Measurements from ENCODE around the gene NAALADL2.

NAALADL2 gene

GRCh38 chr3:175670557-175670956 lies 811.4 kb downstream of the NAALADL2 start:
- no CpG with 5 or more reads among the region's 3 CpGs for WGBS (ENCODE audit: extremely low coverage, insufficient coverage, insufficient read length)
- Histone ChIP-seq H2AK5ac (ENCODE audit: low read length) (no peak overlapping the region), H2BK120ac (ENCODE audit: insufficient read depth, low read length, poor library complexity) (no peak overlapping the region), H3K79me1 (ENCODE audit: low read length) (no peaks in the 10 kb centered on the region), H3K18ac (ENCODE audit: low read length) (no peak overlapping the region), H3K4me1 (ENCODE audit: control insufficient read depth in 1 of 2, insufficient read depth in 2 of 2, low read length in 2 of 2) (no peaks in the 10 kb centered on the region), H4K91ac (ENCODE audit: low read depth, low read length) (no peak overlapping the region), H3K23ac (ENCODE audit: low read length) (no peak overlapping the region), H2BK5ac (ENCODE audit: low read depth, low read length, poor library complexity) (no peak overlapping the region), H2AFZ (ENCODE audit: insufficient read depth, low read length, poor library complexity) (no peak overlapping the region), H4K12ac (ENCODE audit: low read depth, low read length) (no peak overlapping the region), H3K79me2 (ENCODE audit: control insufficient read depth, insufficient read depth, low read length, poor library complexity) (no peaks in the 10 kb centered on the region), H2BK12ac (ENCODE audit: low read length) (no peak overlapping the region), H4K8ac (ENCODE audit: low read depth, low read length) (no peak overlapping the region), H3K9me3 (ENCODE audit: insufficient read depth, low read depth, low read length) (no peaks in the 10 kb centered on the region), H3K9ac (ENCODE audit: low read length) (no peak overlapping the region), H3K4me2 (ENCODE audit: low read length) (no peak overlapping the region), H3K14ac (ENCODE audit: low read length) (no peak overlapping the region), H3K4ac (ENCODE audit: low read depth, low read length) (no peak overlapping the region), H3K4me3 (ENCODE audit: low read depth, low read length) (no peak overlapping the region), H3K27ac (ENCODE audit: low read depth, low read length) (no peak overlapping the region), H3K27me3 (ENCODE audit: insufficient read depth, low read length) (no peaks in the 10 kb centered on the region), H3K36me3 (ENCODE audit: control insufficient read depth in 1 of 2, insufficient read depth in 2 of 2, low read length in 2 of 2) (no peaks in the 10 kb centered on the region)
- DNase-seq: no peak

- H3K4me1 ChIP-seq (ENCODE audit: control insufficient read depth in 1 of 2, insufficient read depth in 2 of 2, low read length in 2 of 2): no peaks in the 10 kb centered on the region
Observed at GRCh38 chr3:175672119-175672689, 813.1 kb downstream of the NAALADL2 start.

GRCh38 chr3:175679568-175679967 lies 820.4 kb downstream of the NAALADL2 start:
- no peak overlapping the region for H3K27ac ChIP-seq (ENCODE audit: low read depth, low read length)
- H3K14ac ChIP-seq (ENCODE audit: low read length): no peak overlapping the region
- H3K27me3 ChIP-seq (ENCODE audit: insufficient read depth, low read length): no peaks in the 10 kb centered on the region
- no peak overlapping the region for H2BK12ac ChIP-seq (ENCODE audit: low read length)
- H4K8ac ChIP-seq (ENCODE audit: low read depth, low read length): no peak overlapping the region
- H4K12ac ChIP-seq (ENCODE audit: low read depth, low read length): no peak overlapping the region
- no peaks in the 10 kb centered on the region for H3K4me1 ChIP-seq (ENCODE audit: control insufficient read depth in 1 of 2, insufficient read depth in 2 of 2, low read length in 2 of 2)
- no peak overlapping the region for H3K4ac ChIP-seq (ENCODE audit: low read depth, low read length)
- no peaks in the 10 kb centered on the region for H3K79me2 ChIP-seq (ENCODE audit: control insufficient read depth, insufficient read depth, low read length, poor library complexity)
- H3K9me3 ChIP-seq (ENCODE audit: insufficient read depth, low read depth, low read length): no peaks in the 10 kb centered on the region
- no peak overlapping the region for H2AFZ ChIP-seq (ENCODE audit: insufficient read depth, low read length, poor library complexity)
- H3K23ac ChIP-seq (ENCODE audit: low read length): no peak overlapping the region
- H2BK120ac ChIP-seq (ENCODE audit: insufficient read depth, low read length, poor library complexity): no peak overlapping the region
- no peak overlapping the region for H4K91ac ChIP-seq (ENCODE audit: low read depth, low read length)
- WGBS (ENCODE audit: extremely low coverage, insufficient coverage, insufficient read length): no CpG with 5 or more reads among the region's 3 CpGs
- H3K4me3 ChIP-seq (ENCODE audit: low read depth, low read length): no peak overlapping the region
- no peak overlapping the region for H2BK5ac ChIP-seq (ENCODE audit: low read depth, low read length, poor library complexity)
- H3K18ac ChIP-seq (ENCODE audit: low read length): no peak overlapping the region
- H3K36me3 ChIP-seq (ENCODE audit: control insufficient read depth in 1 of 2, insufficient read depth in 2 of 2, low read length in 2 of 2): no peaks in the 10 kb centered on the region
- H2AK5ac ChIP-seq (ENCODE audit: low read length): no peak overlapping the region
- no peaks in the 10 kb centered on the region for H3K79me1 ChIP-seq (ENCODE audit: low read length)
- DNase-seq: no peak
- no peak overlapping the region for H3K9ac ChIP-seq (ENCODE audit: low read length)
- H3K4me2 ChIP-seq (ENCODE audit: low read length): no peak overlapping the region

More at GRCh38 chr3:175672119-175672689, 813.1 kb downstream of the NAALADL2 start:
- no peak overlapping the region for H2AK5ac ChIP-seq (ENCODE audit: low read length)
- no peak overlapping the region for H2BK120ac ChIP-seq (ENCODE audit: insufficient read depth, low read length, poor library complexity)
- no peak overlapping the region for H4K8ac ChIP-seq (ENCODE audit: low read depth, low read length)
- no peak overlapping the region for H3K4ac ChIP-seq (ENCODE audit: low read depth, low read length)
- H3K23ac ChIP-seq (ENCODE audit: low read length): no peak overlapping the region
- no peaks in the 10 kb centered on the region for H3K27me3 ChIP-seq (ENCODE audit: insufficient read depth, low read length)
- H2BK12ac ChIP-seq (ENCODE audit: low read length): no peak overlapping the region
- H3K4me3 ChIP-seq (ENCODE audit: low read depth, low read length): no peak overlapping the region
- H3K4me2 ChIP-seq (ENCODE audit: low read length): no peak overlapping the region
- H3K79me1 ChIP-seq (ENCODE audit: low read length): no peaks in the 10 kb centered on the region
- WGBS (ENCODE audit: extremely low coverage, insufficient coverage, insufficient read length): no CpG with 5 or more reads among the region's 6 CpGs
- no peak overlapping the region for H4K91ac ChIP-seq (ENCODE audit: low read depth, low read length)
- H2AFZ ChIP-seq (ENCODE audit: insufficient read depth, low read length, poor library complexity): no peak overlapping the region
- H3K27ac ChIP-seq (ENCODE audit: low read depth, low read length): no peak overlapping the region
- no peak overlapping the region for H3K14ac ChIP-seq (ENCODE audit: low read length)
- no peak overlapping the region for H3K18ac ChIP-seq (ENCODE audit: low read length)
- H3K9ac ChIP-seq (ENCODE audit: low read length): no peak overlapping the region
- H3K36me3 ChIP-seq (ENCODE audit: control insufficient read depth in 1 of 2, insufficient read depth in 2 of 2, low read length in 2 of 2): no peaks in the 10 kb centered on the region
- DNase-seq: no peak
- no peak overlapping the region for H4K12ac ChIP-seq (ENCODE audit: low read depth, low read length)
- no peaks in the 10 kb centered on the region for H3K79me2 ChIP-seq (ENCODE audit: control insufficient read depth, insufficient read depth, low read length, poor library complexity)
- no peak overlapping the region for H2BK5ac ChIP-seq (ENCODE audit: low read depth, low read length, poor library complexity)
- H3K9me3 ChIP-seq (ENCODE audit: insufficient read depth, low read depth, low read length): no peaks in the 10 kb centered on the region

GRCh38 chr3:175692256-175692655 lies 833.1 kb downstream of the NAALADL2 start:
- Histone ChIP-seq H3K4me2 (ENCODE audit: low read length) (no peak overlapping the region), H3K27me3 (ENCODE audit: insufficient read depth, low read length) (no peaks in the 10 kb centered on the region), H2AFZ (ENCODE audit: insufficient read depth, low read length, poor library complexity) (no peak overlapping the region), H3K79me1 (ENCODE audit: low read length) (no peaks in the 10 kb centered on the region), H4K91ac (ENCODE audit: low read depth, low read length) (no peak overlapping the region), H3K27ac (ENCODE audit: low read depth, low read length) (no peak overlapping the region), H4K8ac (ENCODE audit: low read depth, low read length) (no peak overlapping the region), H3K79me2 (ENCODE audit: control insufficient read depth, insufficient read depth, low read length, poor library complexity) (no peaks in the 10 kb centered on the region), H3K14ac (ENCODE audit: low read length) (no peak overlapping the region), H2BK12ac (ENCODE audit: low read length) (no peak overlapping the region), H3K4me3 (ENCODE audit: low read depth, low read length) (no peak overlapping the region), H3K4me1 (ENCODE audit: control insufficient read depth in 1 of 2, insufficient read depth in 2 of 2, low read length in 2 of 2) (no peaks in the 10 kb centered on the region), H4K12ac (ENCODE audit: low read depth, low read length) (no peak overlapping the region), H3K18ac (ENCODE audit: low read length) (no peak overlapping the region), H3K23ac (ENCODE audit: low read length) (no peak overlapping the region), H2AK5ac (ENCODE audit: low read length) (no peak overlapping the region), H2BK5ac (ENCODE audit: low read depth, low read length, poor library complexity) (no peak overlapping the region), H3K9ac (ENCODE audit: low read length) (no peak overlapping the region), H3K36me3 (ENCODE audit: control insufficient read depth in 1 of 2, insufficient read depth in 2 of 2, low read length in 2 of 2) (no peaks in the 10 kb centered on the region), H3K4ac (ENCODE audit: low read depth, low read length) (no peak overlapping the region), H2BK120ac (ENCODE audit: insufficient read depth, low read length, poor library complexity) (no peak overlapping the region), H3K9me3 (ENCODE audit: insufficient read depth, low read depth, low read length) (no peaks in the 10 kb centered on the region)
- no CpG with 5 or more reads among the region's 2 CpGs for WGBS (ENCODE audit: extremely low coverage, insufficient coverage, insufficient read length)
- no peak for DNase-seq

Data from trophoblast cell (in vitro differentiated cells and primary cell).